H9 (cell line): ENCODE measurements around the gene DTNA. TPM values are rescaled to one million over a fixed set of nuclear protein-coding genes. Genes with fewer than 3 reads are reported as not detected.
A peak's percentile ranks its signal among the peaks of the same experiment; 100 is the strongest.

Source experiments
- DNase-seq: peaks from one replicate; pipeline ENCODE4 v3.0.0-alpha.2; 2017
- H2AFZ ChIP-seq: one replicate; pipeline ENCODE4 v1.6.1; 2013; ENCODE audit warnings: mild to moderate bottlenecking, low read length, control low read depth, moderate library complexity
- H2AK5ac ChIP-seq: 2 replicates; pipeline ENCODE4 v1.6.1; 2013; ENCODE audit warnings: low read length, control low read depth, mixed read lengths; ENCODE audit not compliant: insufficient read length
- H2BK120ac ChIP-seq: one replicate; pipeline ENCODE4 v1.6.1; 2013; ENCODE audit warnings: low read depth, mild to moderate bottlenecking, low read length, control low read depth, inconsistent platforms; ENCODE audit not compliant: poor library complexity, severe bottlenecking
- H2BK12ac ChIP-seq: 2 replicates; pipeline ENCODE4 v1.6.1; 2013; ENCODE audit warnings: low read length, control low read depth, mixed read lengths, low read depth; ENCODE audit not compliant: insufficient read length
- H2BK15ac ChIP-seq: 2 replicates; pipeline ENCODE4 v1.6.1; 2013; ENCODE audit warnings: low read depth, low read length, control low read depth
- H2BK20ac ChIP-seq: one replicate; pipeline ENCODE4 v1.6.1; 2013; ENCODE audit warnings: low read depth, mild to moderate bottlenecking, low read length, control low read depth, inconsistent platforms; ENCODE audit not compliant: poor library complexity, severe bottlenecking
- H2BK5ac ChIP-seq: 2 replicates; pipeline ENCODE4 v1.6.1; 2013; ENCODE audit warnings: low read length, control low read depth, mixed read lengths; ENCODE audit not compliant: insufficient read length
- H3K14ac ChIP-seq: 2 replicates; pipeline ENCODE4 v1.6.1; 2013; ENCODE audit warnings: low read length, control low read depth; ENCODE audit not compliant: insufficient read depth
- H3K18ac ChIP-seq: 2 replicates; pipeline ENCODE4 v1.6.1; 2013; ENCODE audit warnings: low read depth, mild to moderate bottlenecking, mixed read lengths, low read length, control low read depth; ENCODE audit not compliant: insufficient read length
- H3K23ac ChIP-seq: 2 replicates; pipeline ENCODE4 v1.6.1; 2013; ENCODE audit warnings: low read length, control low read depth, mixed read lengths, low read depth; ENCODE audit not compliant: insufficient read length
- H3K23me2 ChIP-seq: 2 replicates; pipeline ENCODE4 v1.6.1; 2013; ENCODE audit warnings: low read depth, mild to moderate bottlenecking, mixed read lengths, low read length, control low read depth; ENCODE audit not compliant: insufficient read length, poor library complexity, severe bottlenecking
- H3K27ac ChIP-seq: 2 replicates; pipeline ENCODE4 v1.5.1; 2013; ENCODE audit warnings: low read length, control low read depth, mixed read lengths, low read depth; ENCODE audit not compliant: insufficient read length
- H3K27me3 ChIP-seq: 2 replicates; pipeline ENCODE4 v1.6.1; 2013; ENCODE audit warnings: low read length, control low read depth, inconsistent platforms; ENCODE audit not compliant: insufficient read depth
- H3K4ac ChIP-seq: 2 replicates; pipeline ENCODE4 v1.6.1; 2013; ENCODE audit warnings: low read depth, mild to moderate bottlenecking, control low read depth, inconsistent platforms, low read length, moderate library complexity
- H3K4me1 ChIP-seq: 2 replicates; pipeline ENCODE4 v1.6.1; 2013; ENCODE audit warnings: low read length, control low read depth, inconsistent platforms; ENCODE audit not compliant: insufficient read depth
- H3K4me2 ChIP-seq: 2 replicates; pipeline ENCODE4 v1.6.1; 2013; ENCODE audit warnings: low read length, control low read depth, mixed read lengths; ENCODE audit not compliant: insufficient read length, insufficient read depth
- H3K56ac ChIP-seq: 2 replicates; pipeline ENCODE4 v1.6.1; 2013; ENCODE audit warnings: low read depth, mild to moderate bottlenecking, mixed read lengths, low read length, control low read depth; ENCODE audit not compliant: insufficient read length
- H3K79me1 ChIP-seq: 2 replicates; pipeline ENCODE4 v1.6.1; 2013; ENCODE audit warnings: low read depth, mild to moderate bottlenecking, moderate library complexity, low read length, control low read depth, inconsistent platforms; ENCODE audit not compliant: insufficient read depth, poor library complexity, severe bottlenecking
- H3K79me2 ChIP-seq: 2 replicates; pipeline ENCODE4 v1.6.1; 2013; ENCODE audit warnings: low read length, control low read depth, inconsistent platforms; ENCODE audit not compliant: insufficient read depth
- H3K9ac ChIP-seq: 2 replicates; pipeline ENCODE4 v1.6.1; 2013; ENCODE audit warnings: low read length, control low read depth, mixed read lengths; ENCODE audit not compliant: insufficient read length; ENCODE audit errors: extremely low read depth
- H3K9me3 ChIP-seq: one replicate; pipeline ENCODE4 v1.6.1; 2013; ENCODE audit warnings: low read depth, low read length, inconsistent platforms; ENCODE audit not compliant: control insufficient read depth
- H3T11ph ChIP-seq: one replicate; pipeline ENCODE4 v1.6.1; 2013; ENCODE audit warnings: mild to moderate bottlenecking, low read length, control low read depth, inconsistent platforms
- H4K20me1 ChIP-seq: one replicate; pipeline ENCODE4 v1.6.1; 2013; ENCODE audit not compliant: control insufficient read depth, insufficient read length, insufficient read depth
- H4K5ac ChIP-seq: 2 replicates; pipeline ENCODE4 v1.6.1; 2013; ENCODE audit warnings: low read depth, mild to moderate bottlenecking, mixed read lengths, low read length, control low read depth; ENCODE audit not compliant: insufficient read length
- H4K8ac ChIP-seq: replicated peaks from 2 replicates; pipeline ENCODE4 v1.6.1; 2013; ENCODE audit warnings: low read length, control low read depth, mixed read lengths, low read depth; ENCODE audit not compliant: insufficient read length
- H4K91ac ChIP-seq: 2 replicates; pipeline ENCODE4 v1.6.1; 2013; ENCODE audit warnings: low read depth, mild to moderate bottlenecking, moderate library complexity, mixed read lengths, low read length, control low read depth; ENCODE audit not compliant: insufficient read length
- H3K27ac Mint-ChIP-seq, 3 experiments: 2 replicates in 2 of 3; 3 replicates in 1 of 3; pipeline ENCODE4 v1.8.0; 2020 to 2021; ENCODE audit warnings: mixed read lengths in 3 of 3, mild to moderate bottlenecking in 1 of 3, moderate library complexity in 1 of 3
- H3K27me3 Mint-ChIP-seq: 2 replicates; pipeline ENCODE4 v1.8.0; 2021; ENCODE audit warnings: low read depth, mild to moderate bottlenecking, moderate library complexity, mixed read lengths
- H3K36me3 Mint-ChIP-seq, 3 experiments: 2 replicates in 2 of 3; 3 replicates in 1 of 3; pipeline ENCODE4 v1.8.0; 2020 to 2021; ENCODE audit warnings: low read depth in 3 of 3, mixed read lengths in 3 of 3; ENCODE audit not compliant: insufficient read depth in 1 of 3
- H3K4me1 Mint-ChIP-seq, 2 experiments: 2 replicates each; pipeline ENCODE4 v1.8.0; 2020; ENCODE audit warnings: mixed read lengths in 2 of 2
- H3K4me3 Mint-ChIP-seq, 2 experiments: 2 replicates in 1 of 2; 3 replicates in 1 of 2; pipeline ENCODE4 v1.8.0; 2020 to 2021; ENCODE audit warnings: mild to moderate bottlenecking in 2 of 2, mixed read lengths in 2 of 2, moderate library complexity in 1 of 2
- H3K9me3 Mint-ChIP-seq, 2 experiments: 2 replicates in 1 of 2; 3 replicates in 1 of 2; pipeline ENCODE4 v1.8.0; 2020; ENCODE audit warnings: mild to moderate bottlenecking in 2 of 2, mixed read lengths in 2 of 2, moderate library complexity in 1 of 2
- WGBS: extraction: QIAGEN DNeasy Blood & Tissue Kit; methylation state at CpG from one replicate; pipeline ENCODE4 v1.1.7; 2013; ENCODE audit warnings: missing lambda C conversion rate, low lambda C conversion rate, mixed read lengths; ENCODE audit not compliant: insufficient read length; ENCODE audit errors: extremely low coverage; 5-methylcytosine and 5-hydroxymethylcytosine counted together
- total RNA-seq: library from RNA; stranded (reverse); gene quantifications from 2 replicates; pipeline ENCODE4 v1.2.1, GENCODE V29; 2021
- TF ChIP-seq, protein P1 (sequence below): fragments of 200-600 bp; sonication (generic); conservative IDR thresholded peaks from 3 replicates; pipeline ENCODE4 v1.8.0; 2021; ENCODE audit warnings: antibody characterized with exemption, mild to moderate bottlenecking

DTNA gene
- total RNA-seq, 1 experiment from 2014 or later = 25.5 TPM

DNA sequence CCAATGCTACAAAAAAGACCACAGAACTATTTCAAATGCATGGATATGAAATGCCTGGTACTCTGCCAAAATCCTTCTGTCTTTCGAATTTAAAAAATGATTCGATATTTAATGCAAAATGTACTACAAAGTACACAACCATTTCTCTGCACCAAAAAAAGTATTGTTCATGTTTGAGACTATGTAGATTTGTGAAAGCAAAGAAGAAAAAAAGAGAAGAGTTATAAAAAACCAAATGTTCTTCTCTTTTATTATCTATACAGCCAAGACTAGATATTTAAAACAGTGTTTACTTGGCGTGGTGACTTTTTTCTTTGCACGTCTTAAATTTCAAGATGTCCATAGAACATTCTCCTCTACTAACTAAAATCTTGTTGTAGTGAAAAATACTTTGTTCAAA lies 89.2 kb downstream of the DTNA start:
- no peak overlapping the region for H4K5ac ChIP-seq
- no peaks in the 10 kb centered on the region for H3K9me3 ChIP-seq
- no peaks in the 10 kb centered on the region for H3K23me2 ChIP-seq
- H3K4me1 Mint-ChIP-seq = peaks cover 19 to 30% of the 10 kb centered on the region in 2 experiments
- no peak overlapping the region for H3K56ac ChIP-seq
- H3K4me3 Mint-ChIP-seq = no peak overlapping the region
- no peak overlapping the region for H4K8ac ChIP-seq
- H4K91ac ChIP-seq = no peak overlapping the region
- no peaks in the 10 kb centered on the region; the same call in 1 of the 2 replicates for H3K27me3 Mint-ChIP-seq
- no peak overlapping the region for H2AFZ ChIP-seq
- no peaks in the 10 kb centered on the region for H3K27me3 ChIP-seq
- WGBS = no CpG with 5 or more reads among the region's 4 CpGs
- H2BK5ac ChIP-seq = no peak overlapping the region
- no peaks in the 10 kb centered on the region for H3K9me3 Mint-ChIP-seq
- peaks cover 12% of the 10 kb centered on the region; the same call in 1 of the 2 replicates for H3K4me1 ChIP-seq
- no peak overlapping the region for H3K9ac ChIP-seq
- H4K20me1 ChIP-seq = no peaks in the 10 kb centered on the region
- no peak overlapping the region for H3T11ph ChIP-seq
- no peak overlapping the region for H2BK12ac ChIP-seq
- no peak overlapping the region for H3K4ac ChIP-seq
- no peaks in the 10 kb centered on the region for H3K79me1 ChIP-seq
- no peak for DNase-seq
- H2BK15ac ChIP-seq = no peak overlapping the region
- no peaks in the 10 kb centered on the region; a peak in 3 of 7 replicates for H3K36me3 Mint-ChIP-seq
- H2AK5ac ChIP-seq = no peak overlapping the region
- no peak overlapping the region for H2BK20ac ChIP-seq
- no peak overlapping the region for H3K14ac ChIP-seq
- H2BK120ac ChIP-seq = no peak overlapping the region
- H3K23ac ChIP-seq = no peak overlapping the region
- H3K27ac Mint-ChIP-seq = peak overlapping the region in 1 of 3 experiments; percentile 40; a peak in 1 of 7 replicates
- H3K27ac ChIP-seq = no peak overlapping the region
- TF ChIP-seq, protein P1, sequence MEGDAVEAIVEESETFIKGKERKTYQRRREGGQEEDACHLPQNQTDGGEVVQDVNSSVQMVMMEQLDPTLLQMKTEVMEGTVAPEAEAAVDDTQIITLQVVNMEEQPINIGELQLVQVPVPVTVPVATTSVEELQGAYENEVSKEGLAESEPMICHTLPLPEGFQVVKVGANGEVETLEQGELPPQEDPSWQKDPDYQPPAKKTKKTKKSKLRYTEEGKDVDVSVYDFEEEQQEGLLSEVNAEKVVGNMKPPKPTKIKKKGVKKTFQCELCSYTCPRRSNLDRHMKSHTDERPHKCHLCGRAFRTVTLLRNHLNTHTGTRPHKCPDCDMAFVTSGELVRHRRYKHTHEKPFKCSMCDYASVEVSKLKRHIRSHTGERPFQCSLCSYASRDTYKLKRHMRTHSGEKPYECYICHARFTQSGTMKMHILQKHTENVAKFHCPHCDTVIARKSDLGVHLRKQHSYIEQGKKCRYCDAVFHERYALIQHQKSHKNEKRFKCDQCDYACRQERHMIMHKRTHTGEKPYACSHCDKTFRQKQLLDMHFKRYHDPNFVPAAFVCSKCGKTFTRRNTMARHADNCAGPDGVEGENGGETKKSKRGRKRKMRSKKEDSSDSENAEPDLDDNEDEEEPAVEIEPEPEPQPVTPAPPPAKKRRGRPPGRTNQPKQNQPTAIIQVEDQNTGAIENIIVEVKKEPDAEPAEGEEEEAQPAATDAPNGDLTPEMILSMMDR = no peak
- H3K79me2 ChIP-seq = no peaks in the 10 kb centered on the region
- no peak overlapping the region for H3K18ac ChIP-seq
- no peak overlapping the region for H3K4me2 ChIP-seq
